ENCODE measurements around the gene KCNAB1.
A peak's percentile ranks its signal among the peaks of the same experiment; 100 is the strongest.

KCNAB1 gene

DNA sequence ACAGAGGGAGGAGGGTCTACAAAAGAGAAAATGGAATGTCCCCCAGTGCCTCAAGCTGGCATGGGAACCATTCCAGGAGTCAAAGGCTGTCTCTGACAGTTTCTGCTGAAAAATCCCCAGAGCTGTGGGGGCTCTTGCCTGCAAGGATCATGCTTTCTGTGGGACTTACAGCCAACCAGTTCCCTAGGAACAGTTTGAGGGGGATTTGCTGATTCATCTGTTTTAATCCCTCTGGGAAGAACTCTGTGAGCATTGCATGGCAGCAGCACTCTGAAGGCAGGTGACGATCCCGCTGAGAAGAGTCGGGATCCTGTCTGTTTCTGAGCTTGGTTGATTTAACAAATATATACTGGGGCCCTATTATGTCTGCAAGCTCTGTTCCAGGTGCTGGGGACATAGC is 258.5 kb downstream of the KCNAB1 start:
- DNase-seq: no peak

DNA sequence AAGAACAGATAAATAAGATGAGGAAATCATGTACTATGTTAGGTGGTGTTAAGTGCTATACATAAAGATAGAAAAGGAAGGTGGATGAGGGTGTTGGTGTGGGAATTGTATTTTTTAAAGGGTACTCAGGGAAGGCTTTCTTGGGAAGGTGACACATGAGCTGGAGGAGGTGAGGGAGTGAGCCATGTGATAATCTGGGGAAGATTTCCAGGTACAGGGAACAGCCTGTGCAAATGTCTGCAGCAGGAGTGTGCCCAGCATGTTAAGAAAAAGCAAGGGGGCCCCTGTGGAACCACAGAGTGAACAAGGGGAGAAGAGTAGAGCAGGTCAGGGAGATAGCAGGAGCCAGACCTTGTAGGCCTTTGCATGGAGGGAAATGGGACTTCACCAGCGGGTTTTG is 258.9 kb downstream of the KCNAB1 start:
- no peak for DNase-seq

DNA sequence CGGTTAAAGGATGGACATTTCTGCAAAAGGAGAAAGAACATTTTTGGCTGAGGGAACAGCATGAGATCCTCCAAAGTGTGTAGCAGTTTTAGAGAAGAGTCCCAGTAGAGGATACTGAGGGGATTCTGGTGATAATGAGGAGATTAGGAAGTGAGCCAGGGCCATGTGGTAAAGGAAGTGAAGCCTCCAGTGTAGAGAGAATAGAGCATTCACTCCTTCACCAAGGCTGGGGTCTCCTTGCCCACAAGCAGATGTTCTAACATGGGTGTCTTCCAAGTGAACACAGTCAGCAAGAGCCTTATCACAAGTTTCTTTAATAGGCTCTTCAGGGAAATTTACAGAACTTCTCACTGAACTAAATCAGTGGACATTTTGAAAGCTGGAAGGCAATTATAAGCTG is 260.9 kb downstream of the KCNAB1 start:
- DNase-seq: no peak

DNA sequence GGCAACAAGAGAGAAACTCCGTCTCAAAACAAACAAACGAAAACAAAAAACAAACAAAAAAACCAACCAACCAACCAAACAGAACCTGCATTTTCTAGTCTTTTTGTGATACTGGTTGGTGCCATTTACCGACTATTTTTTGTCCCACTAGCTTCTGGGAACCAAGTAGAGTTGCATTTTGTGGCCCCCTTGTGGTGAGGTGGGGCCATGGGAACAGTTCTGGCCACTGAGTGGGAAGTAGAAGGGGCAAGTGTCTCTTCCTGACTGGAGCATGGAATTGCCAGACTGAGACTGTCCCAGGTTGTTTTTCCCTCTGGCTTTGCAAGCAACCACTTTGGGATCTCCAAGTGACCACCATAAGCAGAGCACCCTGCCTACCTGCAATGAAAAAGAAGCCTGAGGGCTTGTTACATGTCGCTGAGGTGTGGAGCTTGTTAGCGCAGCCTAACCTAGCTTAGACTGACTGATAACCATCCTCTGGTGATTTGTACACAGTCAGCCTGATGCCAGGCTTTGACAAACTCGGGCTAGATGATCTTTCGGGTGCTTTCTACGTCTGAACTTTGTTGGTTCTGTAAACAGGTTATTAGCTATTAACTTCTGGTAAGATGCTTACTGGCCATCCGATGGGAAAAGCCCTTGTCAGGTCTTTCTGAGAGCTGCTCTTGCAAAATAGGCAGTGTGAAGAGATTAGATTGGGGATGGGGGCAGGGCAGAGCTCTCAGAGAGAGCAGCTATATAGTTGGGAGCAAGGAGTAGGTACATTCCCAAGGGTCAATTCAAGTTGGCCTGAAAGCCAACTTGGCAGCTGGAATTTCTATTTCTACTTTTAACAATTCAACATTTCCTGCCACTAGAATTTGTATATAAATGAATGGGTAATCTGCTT is 262.3 kb downstream of the KCNAB1 start:
- peak; percentile 50 for DNase-seq

DNA sequence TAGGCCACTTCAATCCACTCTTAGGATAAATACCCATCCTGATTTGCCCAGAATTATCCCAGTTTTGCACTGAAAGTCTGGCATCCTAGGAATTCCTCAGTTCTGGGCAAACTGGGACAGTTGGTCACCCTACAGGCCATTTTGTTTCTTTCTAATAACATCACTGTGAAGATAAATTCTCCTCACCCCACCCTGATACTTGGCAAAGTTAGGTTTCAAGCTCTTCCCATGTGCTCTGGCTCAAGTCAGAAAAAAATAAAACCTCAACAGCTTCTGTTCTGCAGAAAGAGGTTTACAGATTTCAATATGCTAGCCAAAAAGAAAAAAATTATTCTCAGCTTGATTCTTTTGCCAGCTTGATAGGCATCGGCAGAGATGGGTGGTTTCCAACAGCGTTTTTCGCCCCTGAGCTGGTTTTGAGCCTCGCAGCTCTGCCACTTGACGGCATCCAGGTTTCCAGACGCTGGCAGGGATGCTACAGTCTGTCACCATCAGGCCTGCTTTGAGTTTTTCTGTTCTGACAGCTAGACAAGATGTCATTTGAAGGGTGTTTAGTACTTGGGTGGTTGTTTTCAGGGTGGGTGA is 263.2 kb downstream of the KCNAB1 start:
- DNase-seq: no peak

DNA sequence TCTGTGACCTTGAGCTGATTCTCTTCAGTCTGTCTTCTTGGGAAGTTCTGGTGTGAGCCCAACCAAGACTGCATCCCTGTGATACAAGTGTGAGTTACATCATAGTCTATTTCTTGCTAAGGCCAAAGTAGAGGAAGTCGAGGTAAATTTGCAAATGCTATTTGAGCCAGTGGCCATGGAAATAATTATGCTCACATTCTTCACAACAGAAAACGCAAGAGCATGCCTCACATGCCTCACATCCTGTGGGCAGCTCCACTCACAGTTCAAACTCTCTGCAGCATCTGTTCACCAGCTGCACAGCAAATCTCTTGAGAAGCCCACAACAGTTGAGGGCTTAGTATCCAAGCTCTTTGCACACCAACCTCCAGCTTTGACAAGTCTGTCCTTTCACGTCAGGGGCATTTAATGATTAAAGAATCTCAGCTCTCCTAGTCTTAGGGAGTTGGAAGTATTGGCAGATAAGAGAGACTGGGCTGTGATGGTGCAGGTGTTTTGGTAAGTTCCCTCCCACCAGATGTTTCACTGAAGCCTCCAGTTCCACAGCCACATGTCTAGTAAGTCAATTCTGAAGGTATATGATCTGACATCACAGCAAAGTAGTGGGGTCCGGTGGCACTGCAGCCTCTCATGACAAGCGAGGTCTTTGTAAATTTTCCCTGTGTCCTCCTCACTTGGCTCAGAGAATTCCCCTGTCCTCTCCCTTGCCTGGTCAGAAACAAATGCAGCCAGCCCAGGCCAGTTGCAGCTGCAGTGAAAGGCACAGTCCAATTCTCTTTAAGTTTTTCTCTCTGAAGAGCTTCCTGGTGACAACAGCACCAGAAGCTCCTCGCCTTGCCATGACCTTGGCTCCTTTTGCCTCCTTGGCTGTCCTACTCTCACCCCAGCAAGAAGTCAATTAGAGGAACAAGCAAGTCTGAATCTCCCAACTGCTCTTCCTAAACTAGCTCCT is 268.4 kb downstream of the KCNAB1 start:
- DNase-seq: no peak

DNA sequence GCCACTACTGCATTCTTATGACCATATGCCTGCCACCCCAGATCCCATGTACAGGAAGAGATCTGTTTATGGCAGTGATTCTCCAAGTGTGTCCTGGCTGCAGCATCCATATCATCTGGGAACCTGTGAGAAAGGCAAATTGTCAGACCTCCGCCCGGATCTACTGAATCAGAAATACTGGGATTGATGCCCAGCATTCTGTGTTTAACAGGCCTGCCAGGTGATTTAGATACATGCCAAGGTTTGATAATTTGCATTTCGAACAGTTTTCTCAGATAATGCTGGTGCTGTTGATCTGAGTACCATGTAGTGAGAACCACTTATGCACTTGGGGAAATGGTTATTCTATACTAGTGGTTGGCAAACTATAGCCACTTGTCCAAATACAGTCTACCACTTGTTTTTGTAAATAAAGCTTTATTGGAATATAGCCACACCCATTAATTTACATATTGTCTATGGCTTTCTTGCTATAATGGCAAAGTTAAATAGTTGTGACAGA is 269.1 kb downstream of the KCNAB1 start:
- DNase-seq: no peak

DNA sequence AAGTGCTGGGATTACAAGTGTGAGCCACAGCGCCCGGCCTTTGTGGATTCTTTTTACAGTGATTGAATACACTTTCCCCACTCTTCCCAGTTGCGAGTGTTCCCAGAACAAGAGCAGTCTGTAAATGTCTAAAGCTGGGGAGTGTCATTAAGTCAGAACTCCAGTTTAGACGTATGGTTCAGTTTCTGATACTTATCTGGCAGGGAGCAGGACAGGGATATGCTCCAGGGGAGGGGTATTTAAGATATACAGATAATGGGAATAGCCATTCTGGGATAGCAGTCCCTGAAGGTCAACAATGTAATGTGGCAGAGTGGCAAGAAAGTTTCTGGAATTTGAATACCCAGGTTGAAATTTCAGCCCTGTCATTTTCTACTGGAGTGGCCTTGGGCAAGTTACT is 270.5 kb downstream of the KCNAB1 start:
- no peak for DNase-seq

DNA sequence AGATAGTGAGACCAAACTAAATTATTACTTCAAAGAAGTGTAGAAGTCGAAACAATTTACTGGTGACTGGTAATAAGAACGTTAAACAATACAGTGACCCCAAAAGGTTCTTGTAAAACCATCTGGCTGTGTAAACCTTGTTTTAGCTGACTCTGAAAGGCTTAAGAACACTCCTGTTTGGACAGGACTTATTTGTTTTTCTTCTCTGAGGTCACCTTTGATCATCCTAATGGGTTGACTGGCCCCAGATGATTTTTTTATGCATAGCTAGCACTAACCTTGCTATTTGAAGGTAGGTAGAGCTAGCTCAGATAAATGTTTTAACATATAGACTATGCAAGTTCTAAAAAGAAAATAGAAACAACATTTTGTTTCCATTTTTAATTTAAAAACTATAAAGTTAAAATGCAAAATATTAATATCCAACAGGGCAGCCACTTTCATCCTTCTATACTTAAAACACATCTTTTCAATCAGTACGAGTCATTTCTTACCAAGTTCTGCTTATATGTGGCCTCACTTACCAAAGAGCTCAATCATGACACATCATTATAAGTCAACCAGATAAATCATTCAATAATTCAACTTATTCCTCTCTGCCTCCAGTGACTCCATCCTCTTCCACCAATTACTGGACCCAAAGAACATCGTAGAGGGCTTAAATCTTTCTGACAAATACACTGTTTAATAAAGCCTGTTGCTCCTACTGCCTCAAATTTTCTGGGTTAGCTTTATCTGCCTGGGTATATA is 275.8 kb downstream of the KCNAB1 start:
- no peak for DNase-seq

DNA sequence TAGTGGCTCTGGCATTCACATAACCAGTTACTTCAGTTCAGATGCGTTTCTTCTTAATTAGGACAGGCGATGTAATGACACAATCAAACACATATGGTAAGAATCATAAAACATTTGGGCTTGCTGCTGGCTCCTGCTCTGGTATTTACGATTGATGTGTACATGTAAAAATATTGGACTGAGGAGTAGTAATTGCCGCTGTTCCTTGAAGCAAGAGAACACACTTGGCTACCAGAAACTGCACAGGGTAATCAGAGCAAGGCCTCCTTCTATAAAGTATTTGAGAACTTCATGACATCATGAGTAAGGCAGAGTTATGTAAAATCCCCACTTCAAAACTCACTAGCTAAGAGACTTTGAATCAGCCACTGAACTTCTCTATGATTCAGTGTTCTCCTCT is 276.5 kb downstream of the KCNAB1 start:
- DNase-seq: no peak

DNA sequence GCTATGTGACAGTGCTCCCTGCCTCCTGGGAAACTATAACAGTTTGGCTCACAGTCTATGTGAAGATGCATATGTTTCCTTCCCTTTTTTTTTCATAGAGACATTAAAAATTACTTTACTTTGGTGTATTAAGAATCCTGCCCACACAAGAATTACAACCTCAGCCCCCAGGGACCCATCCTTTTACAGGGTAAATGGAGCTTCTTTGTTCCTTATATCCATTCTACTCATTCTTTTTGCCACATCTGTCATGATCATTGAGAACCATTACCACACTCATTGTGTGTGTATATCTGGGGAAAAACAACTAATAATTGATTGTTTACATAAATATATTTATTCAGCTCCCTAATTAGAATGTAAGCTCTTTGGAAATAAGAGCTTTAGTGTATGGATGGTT is 277.2 kb downstream of the KCNAB1 start:
- no peak for DNase-seq

DNA sequence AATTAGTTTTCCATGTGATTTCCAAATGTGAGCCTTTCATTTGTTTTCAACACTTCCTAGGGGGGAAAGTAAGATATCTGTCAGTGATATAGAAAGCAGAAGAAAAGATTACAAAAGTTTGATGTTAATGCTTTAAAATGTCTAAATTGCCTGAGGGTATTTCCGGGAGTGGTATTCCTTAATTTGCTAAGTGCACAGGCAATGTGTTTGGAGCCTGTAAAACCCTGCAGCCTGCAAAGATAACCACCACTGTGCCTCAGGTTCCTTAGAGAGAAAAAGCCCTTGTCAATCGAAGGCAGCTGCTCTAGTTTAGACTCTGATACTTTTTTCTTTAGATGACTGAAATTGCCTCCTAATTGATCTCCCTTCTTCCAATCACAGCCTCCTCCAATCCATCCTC is 279.7 kb downstream of the KCNAB1 start:
- DNase-seq: no peak

DNA sequence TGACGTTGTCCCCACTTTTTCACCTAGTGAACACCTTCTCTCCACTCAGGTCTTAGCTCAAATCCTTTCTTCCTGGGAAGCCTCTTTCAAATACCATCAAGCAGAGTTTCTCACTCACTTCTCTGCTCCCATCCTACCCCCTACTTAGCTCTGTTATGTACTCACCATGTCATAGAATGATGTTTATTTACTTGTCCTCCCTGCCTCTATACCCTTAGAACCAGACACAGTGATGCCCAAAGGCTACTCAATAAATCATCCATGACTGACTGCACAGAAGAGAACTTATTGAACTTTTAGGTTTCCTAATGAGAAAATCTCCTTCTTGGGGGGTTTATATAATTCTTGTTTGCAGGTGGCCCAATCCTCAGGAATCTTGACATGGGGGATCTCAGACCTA is 280.4 kb downstream of the KCNAB1 start:
- DNase-seq: no peak

DNA sequence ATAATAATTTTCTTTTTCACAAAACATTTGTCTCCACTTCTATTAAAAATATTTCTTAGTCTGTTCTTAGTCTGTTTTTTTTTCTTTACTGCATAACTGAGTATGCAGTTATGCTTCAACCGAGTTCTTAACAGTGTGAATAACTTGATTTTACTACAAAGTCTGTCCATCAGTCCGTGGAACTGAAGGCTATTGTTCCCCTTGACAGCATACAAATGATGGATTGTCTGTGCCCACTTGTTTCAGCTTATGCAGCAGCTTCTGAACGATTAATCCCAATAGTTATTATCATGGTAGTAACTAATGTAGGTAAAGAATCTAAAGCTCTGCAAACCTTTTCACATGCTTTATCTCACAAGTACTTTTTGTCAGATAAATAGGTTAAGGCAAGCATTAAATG is 283.8 kb downstream of the KCNAB1 start:
- DNase-seq: no peak

DNA sequence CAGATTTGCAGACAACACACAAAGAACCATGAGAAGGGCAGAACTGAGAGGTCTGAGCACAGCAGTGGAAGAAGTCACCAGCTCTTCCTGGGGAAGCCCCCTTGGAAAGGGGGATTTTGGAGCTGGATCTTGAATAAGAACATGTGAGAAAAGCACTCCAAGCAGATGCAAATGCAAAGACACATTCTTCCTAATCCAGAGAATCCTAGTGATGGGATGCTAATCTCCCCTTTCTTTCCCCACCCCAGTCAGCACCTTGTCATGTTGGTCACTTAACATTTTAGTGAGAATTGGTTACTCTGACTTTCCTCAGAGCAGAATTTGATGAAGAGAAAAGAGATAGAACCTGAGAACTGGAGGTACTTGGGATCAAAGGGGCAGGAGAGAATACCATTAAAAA is 286.0 kb downstream of the KCNAB1 start:
- no peak for DNase-seq

DNA sequence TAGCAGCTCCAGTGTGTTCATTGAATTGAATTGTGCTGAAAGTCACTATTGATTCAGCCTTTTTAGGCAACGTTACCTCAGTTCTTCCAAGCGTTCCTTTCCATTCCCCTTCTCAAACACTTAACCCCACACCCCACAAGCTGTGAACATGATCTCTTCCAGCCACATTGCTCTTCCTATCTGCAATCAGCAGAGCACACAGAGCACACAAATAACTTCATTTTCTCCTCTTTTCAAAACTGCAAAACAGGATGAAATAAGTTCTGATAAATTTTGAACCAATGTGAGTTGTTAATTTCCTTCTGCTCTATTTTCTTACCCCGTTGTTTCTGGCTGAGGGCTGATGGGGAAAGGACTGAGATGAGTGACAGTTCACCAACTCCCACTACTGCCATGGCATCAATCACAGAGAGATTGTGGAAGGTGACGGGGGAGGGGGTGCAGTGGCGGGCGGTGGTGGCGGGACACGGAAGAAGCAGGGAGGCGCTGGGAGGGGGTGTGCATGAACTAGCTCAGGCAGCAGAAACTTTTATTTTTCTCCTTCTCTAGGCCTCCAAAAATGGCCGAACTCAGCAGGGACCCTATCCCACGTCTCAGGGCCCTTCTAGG is 287.3 kb downstream of the KCNAB1 start:
- no peak for DNase-seq

DNA sequence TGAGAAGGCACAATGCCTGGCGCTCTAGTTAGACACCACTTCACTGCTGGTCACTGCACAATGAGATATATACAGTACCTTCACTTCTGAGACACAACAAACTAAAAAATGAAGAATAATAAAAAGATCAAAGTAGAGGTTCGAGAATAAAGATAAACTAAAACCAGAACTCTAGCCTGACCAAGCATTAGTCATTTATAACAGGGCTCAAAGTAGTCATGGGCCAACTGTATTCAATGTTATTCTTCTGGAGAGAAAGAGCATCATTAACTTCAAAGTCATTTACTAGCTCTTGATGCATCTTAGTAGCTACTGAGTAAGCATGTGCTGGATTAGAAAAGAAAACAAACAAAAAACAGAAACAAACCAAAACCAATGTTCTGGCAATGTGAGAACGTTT is 289.3 kb downstream of the KCNAB1 start:
- no peak for DNase-seq

DNA sequence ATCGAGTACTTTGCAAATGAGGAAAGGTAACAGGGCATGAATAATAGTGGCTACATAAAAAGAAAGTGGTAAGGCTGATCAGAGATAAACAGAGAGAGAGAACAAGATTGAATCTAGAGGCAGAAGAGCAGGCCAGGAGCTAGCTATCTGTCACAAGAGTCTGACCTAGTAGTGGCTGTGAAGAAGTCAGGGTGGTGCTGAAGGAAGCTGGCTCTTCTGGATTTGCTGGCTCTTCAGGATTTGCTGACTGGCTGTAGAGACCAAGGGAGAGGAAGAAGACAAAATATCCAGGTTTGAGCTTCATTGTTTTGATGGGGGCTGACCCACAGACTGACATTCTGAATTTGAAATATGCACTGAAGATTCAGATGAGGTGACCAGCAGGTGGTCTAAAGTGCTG is 292.2 kb downstream of the KCNAB1 start:
- no peak for DNase-seq

DNA sequence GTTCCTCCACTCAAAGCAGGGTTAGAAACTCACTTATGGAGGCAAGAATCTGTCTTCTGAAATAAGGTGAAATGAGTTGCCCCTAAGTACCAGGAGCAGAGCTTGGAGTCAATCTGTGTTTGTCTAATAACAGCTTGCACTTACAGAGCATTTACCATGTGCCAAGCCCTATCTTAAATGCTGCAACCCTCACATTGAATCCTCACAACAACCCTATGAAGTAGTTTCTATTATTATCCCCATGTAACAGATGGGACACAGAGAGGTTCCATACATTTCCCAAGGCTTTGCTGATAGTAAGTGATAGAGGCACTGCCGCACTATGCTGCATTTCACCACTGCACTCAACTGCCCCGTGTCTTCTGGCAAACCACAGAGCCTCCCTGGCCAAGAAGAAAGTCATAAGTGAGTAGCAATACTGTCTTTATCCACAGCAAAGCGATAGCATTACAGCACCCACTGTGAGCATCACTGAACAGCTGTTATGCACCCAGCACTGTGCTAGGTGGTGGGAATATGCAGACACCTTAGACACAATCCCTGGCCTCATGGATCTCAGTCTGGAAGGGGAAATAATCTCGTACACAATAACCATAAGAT is 293.0 kb downstream of the KCNAB1 start:
- DNase-seq: no peak

DNA sequence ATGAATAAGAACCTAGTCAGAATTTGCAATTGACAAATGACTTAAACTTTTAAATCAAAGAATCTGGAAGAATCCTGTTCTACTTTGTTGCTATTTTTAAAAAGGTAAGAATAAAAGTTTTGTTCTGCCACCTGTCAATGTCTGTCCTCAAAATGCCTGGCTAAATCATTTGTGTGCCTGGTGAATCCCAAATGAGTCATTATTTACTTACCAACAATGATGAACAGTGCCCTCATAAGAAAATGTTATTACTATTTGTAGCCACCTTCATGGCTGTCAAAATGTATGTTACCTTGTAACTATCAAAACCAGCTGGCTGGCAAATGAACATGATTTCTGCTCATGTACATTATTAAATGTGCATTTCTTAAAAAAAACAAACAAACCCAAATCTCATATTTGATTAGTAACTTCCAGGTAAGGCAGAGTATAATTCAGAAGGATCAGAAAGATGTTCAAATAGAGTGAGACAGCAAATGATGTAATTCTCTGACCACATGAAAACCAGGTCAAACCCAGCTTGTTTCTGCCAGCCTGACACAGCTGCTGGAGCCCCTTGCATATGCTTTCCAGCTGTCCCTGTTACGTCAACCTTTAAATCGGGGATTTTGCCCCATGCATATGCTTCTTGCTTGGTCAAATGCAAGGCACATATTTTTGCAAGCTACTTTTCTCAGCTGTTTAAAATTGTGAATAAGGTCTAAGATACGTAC is 296.6 kb downstream of the KCNAB1 start:
- DNase-seq: no peak

DNA sequence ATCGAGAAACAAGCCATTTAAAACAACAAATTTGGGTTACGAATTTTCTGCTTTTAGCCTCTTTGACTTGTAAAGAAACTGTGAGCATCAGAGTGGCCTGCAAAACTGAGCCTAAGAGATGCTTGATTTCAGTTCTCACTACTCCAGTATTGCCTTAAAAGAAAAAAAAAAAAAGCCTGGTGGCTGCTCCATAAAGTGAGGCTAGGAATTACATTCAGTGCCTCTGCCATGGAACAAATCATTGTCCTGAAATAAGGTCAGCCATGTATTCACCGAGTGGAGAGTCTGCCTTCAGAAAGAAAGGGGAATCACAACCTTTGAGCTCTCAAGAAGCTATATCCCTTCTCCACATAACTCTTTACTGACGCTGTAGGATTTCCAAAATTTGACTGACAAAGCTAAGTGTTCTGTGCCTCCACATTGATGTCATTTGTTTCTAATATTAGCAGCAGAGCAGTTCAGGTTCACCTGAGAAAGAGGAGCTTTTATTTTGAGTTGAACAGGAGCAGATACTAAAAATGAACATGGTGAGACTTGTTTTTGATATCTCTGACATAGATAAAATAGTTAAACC is 297.3 kb downstream of the KCNAB1 start:
- no peak for DNase-seq

All from hematopoietic multipotent progenitor cell treated with erythropoietin and hydrocortisone succinate and interleukin-3 and kit ligand, for 8 days (in vitro differentiated cells).